GM11168 (cell line): ENCODE measurements around the gene GOLPH3L.
"Not testable (repeated sequence)": the region's sequence is repeated elsewhere in the genome, so short reads cannot be mapped to it uniquely, and the experiment has no call there.

Source experiments
- in situ Hi-C: fragments of 300-500 bp; cut with MboI; formaldehyde crosslinking; loops from one replicate; pipeline ENCODE4 v1.12.0; 2022; ENCODE audit warnings: low sequenced_read_pairs; ENCODE audit not compliant: unreplicated experiment

The GOLPH3L gene

GRCh38 chr1:150696995-150697927, at the start of gene GOLPH3L:
Gene GOLPH3L, minus strand, starts transcription at chr1:150697154. Its CDS starts 2,316 bp downstream, at chr1:150694838.
- in situ Hi-C loops, result no loop called here

- in situ Hi-C loops, result no loop called here
Observed at GRCh38 chr1:150730130-150730721, 33.3 kb upstream of the GOLPH3L start.

GRCh38 chr1:150724336-150724735, 27.4 kb upstream of the GOLPH3L start:
- in situ Hi-C loops, result no loop called here

GRCh38 chr1:150720703-150721102, 23.7 kb upstream of the GOLPH3L start, which contains the start of gene HORMAD1:
Gene HORMAD1, minus strand, starts transcription at chr1:150720895. Its CDS starts 1,390 bp downstream, at chr1:150719505.
- in situ Hi-C loops, result no loop called here

GRCh38 chr1:150720098-150720497, 23.1 kb upstream of the GOLPH3L start:
- in situ Hi-C loops, result no loop called here

GRCh38 chr1:150718225-150718891, 21.4 kb upstream of the GOLPH3L start:
- in situ Hi-C loops, result no loop called here

- in situ Hi-C loops, result not testable (repeated sequence)
Observed at GRCh38 chr1:150709031-150709430, 12.1 kb upstream of the GOLPH3L start.

- in situ Hi-C loops, result no loop called here
Observed at GRCh38 chr1:150708595-150708994, 11.6 kb upstream of the GOLPH3L start.

- in situ Hi-C loops, result no loop called here
Observed at GRCh38 chr1:150706091-150706490, 9.1 kb upstream of the GOLPH3L start.

- in situ Hi-C loops, result no loop called here
Observed at GRCh38 chr1:150703427-150703826, 6.5 kb upstream of the GOLPH3L start.

GRCh38 chr1:150696590-150696989, 364 bp downstream of the GOLPH3L start:
- in situ Hi-C loops, result no loop called here

- in situ Hi-C loops, result no loop called here
Observed at GRCh38 chr1:150696162-150696561, 792 bp downstream of the GOLPH3L start.

- in situ Hi-C loops, result no loop called here
Observed at GRCh38 chr1:150695561-150695960, 1.4 kb downstream of the GOLPH3L start.

- in situ Hi-C loops, result no loop called here
Observed at GRCh38 chr1:150692720-150693119, 4.2 kb downstream of the GOLPH3L start.

GRCh38 chr1:150688763-150689162, 8.2 kb downstream of the GOLPH3L start:
- in situ Hi-C loops, result no loop called here

GRCh38 chr1:150686275-150686674, 10.7 kb downstream of the GOLPH3L start:
- in situ Hi-C loops, result no loop called here

- in situ Hi-C loops, result no loop called here
Observed at GRCh38 chr1:150683914-150684313, 13.0 kb downstream of the GOLPH3L start.

GRCh38 chr1:150678988-150679387, 18.0 kb downstream of the GOLPH3L start:
- in situ Hi-C loops, result no loop called here

- in situ Hi-C loops, result no loop called here
Observed at GRCh38 chr1:150674881-150675280, 22.1 kb downstream of the GOLPH3L start.

GRCh38 chr1:150663321-150663720, 33.6 kb downstream of the GOLPH3L start:
- in situ Hi-C loops, result no loop called here

- in situ Hi-C loops, result no loop called here
Observed at GRCh38 chr1:150662811-150663210, 34.1 kb downstream of the GOLPH3L start.
